HG02623 (cell line): ENCODE data around the gene BAIAP2.
"Not testable (repeated sequence)": the region's sequence is repeated elsewhere in the genome, so short reads cannot be mapped to it uniquely, and the experiment has no call there.

Experiments used
- ATAC-seq: cut with Tn5 transposase; IDR thresholded peaks from one replicate; pipeline ENCODE4 v1.9.1; 2021; ENCODE audit warnings: moderate library complexity; ENCODE audit not compliant: unreplicated experiment

BAIAP2 gene

DNA sequence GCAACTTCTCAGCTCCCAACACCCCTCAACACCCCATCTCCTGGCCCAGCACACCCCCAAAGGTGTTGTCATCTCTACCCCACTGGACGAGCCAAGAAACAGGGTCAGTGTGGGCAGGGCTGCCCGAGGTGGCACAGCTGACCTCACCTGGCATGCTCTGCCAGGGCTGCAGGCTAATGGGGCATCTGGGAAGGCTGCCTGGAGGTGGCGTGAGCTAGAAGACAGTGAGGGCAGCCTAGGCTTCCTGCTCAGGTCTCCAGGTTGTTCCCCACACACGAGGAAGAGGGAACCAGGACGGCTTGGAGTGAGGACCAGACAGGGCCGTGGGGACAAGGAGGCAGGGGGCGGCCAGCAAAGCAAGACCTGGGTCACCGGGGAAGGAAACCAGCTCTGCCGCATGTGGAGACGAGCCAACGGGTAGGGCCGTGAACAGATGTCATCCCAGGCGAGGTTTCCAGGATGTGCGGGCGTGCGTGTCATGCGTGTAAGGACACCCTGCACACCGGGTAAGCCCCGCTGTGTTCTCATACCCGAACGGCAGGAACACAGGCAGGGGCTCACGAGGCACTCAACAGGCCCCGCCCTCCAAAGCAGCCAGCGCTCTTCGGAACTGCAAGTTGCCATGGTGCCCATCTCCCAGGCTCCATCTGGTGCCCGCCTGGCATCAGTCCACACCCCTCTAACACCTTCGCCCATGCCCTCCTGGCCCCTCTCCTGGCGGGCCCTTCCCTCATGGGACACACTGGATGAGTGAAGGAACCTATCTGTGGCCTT lies 100.7 kb downstream of the BAIAP2 start:
- no peak for ATAC-seq

DNA sequence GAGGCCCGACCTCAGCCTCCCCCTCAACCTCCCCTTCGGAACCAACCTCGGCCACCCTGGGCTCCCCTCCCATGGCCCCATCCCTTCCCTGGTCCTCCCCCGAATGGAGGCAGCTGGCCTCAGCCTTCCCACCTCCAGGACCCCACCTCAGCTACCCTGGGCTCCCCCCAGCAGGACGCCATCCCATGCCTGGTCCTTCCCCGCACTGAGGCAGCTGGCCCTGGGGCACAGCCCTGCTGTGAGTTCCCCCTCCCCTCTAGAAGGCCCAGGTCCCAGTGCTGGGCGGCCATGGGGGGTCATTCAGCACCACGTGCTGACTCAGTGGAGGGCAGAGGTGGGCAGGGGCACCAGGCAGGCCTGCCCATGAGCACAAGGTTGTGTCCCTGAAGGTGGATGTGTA lies 101.4 kb downstream of the BAIAP2 start:
- no peak for ATAC-seq

DNA sequence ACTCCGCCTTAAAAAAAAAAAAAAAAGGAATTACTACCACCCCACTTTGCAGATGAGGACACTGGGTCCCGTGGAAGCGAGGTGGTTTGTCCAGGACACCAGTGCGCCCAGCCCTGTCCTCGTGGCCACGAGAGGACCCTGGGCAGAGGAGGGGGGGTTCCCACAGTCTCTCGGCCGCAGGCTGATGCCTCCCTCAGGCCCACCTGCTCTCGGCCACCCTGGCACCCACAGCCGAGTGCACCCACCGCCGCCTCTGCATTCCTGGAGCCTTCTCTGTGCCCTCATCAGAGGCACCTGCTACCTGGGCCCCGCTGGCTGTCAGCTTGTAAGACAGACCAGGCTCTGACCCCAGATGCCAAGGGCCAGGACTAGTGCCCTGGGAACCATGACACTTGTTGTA lies 102.3 kb downstream of the BAIAP2 start:
- no peak for ATAC-seq

GRCh38 chr17:81138083-81138482 lies 103.1 kb downstream of the BAIAP2 start:
- no peak for ATAC-seq

DNA sequence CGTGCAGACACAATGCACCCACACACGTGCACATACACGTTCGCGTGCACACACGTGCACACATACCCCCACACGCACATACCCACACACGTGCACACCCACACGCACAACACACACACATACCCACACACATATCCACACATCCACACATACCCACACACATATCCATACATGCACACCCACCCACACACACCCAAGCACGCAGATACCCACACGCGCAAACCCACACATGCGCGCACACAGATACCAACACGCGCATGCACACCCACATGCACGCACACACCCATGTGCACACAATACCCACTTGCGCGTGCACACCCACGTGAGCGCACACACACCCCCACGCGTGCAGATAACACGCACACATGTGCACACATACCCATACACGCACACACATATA lies 103.5 kb downstream of the BAIAP2 start:
- no peak for ATAC-seq

DNA sequence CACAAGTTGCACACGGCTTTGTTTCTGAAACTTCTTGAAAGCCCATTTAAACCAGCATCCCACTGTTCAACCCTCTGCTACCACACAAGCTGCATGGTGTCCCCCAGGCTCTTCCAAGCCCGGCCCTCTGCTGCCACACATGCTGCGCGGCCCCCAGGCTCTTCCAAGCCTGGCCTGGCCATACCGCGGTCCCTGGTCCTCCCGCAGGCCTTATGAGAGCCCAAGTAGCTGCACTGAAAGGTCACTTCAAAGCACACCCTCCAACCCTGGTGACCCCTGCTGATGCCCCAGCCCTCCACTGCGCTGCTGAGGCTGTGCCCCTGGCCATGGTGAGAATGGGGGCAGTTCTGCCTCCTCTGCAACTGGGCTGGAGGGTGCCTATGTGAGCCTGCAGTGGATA lies 104.5 kb downstream of the BAIAP2 start:
- ATAC-seq = no peak

DNA sequence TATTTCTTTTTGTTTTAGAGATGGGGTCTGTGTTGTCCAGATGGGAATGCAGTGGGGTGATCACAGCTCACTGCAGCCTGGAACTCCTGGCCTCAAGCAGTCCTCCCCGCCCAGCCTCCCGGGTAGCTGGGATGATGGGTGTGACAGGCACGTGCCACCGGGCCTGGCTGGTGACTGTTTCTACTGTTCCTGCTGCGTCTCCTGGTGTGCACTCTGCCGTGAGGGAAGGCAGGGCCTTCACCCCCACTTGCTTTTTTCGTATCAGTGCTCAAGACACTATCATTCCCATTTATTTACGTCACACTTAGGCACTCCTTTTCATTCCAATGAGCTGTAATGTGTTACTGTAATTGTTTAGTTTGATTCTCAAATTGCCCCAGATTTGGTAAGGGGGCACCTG lies 105.1 kb downstream of the BAIAP2 start:
- ATAC-seq = no peak

DNA sequence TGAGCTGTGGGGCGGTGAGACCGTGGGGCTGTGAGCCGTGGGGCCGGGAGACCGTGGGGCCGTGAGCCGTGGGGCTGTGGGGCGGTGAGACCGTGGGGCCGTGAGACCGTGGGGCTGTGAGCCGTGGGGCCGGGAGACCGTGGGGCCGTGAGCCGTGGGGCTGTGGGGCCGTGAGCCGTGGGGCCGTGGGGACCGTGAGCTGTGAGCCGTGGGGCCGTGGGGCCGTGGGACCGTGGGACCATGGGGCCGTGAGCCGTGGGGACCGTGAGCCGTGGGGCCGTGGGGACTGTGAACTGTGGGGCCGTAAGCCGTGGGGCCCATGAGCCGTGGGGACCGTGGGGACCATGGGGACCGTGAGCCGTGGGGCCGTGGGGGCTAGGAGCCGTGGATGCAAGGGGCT lies 105.7 kb downstream of the BAIAP2 start:
- ATAC-seq = no peak

- ATAC-seq = no peak
Measured at GRCh38 chr17:81142301-81143199, 107.6 kb downstream of the BAIAP2 start.

DNA sequence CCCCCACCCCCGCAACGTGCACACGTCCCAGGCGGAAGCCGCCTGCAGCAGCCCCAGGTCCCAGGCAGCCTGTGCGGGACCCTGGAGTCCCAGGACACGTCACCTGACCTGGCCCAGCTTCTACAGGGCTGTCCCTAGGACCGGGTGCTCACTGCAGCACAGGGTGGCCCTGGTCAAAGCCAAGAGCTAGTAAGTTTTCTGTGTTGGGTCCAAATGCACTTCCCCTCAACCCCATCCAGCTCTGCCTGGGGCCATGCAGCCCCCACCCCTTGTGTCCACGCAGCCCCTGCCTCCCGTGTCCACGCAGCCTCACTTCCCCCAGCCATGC lies 108.2 kb downstream of the BAIAP2 start:
- no peak for ATAC-seq

- no peak for ATAC-seq
Measured at GRCh38 chr17:81143717-81144422, 108.9 kb downstream of the BAIAP2 start.

DNA sequence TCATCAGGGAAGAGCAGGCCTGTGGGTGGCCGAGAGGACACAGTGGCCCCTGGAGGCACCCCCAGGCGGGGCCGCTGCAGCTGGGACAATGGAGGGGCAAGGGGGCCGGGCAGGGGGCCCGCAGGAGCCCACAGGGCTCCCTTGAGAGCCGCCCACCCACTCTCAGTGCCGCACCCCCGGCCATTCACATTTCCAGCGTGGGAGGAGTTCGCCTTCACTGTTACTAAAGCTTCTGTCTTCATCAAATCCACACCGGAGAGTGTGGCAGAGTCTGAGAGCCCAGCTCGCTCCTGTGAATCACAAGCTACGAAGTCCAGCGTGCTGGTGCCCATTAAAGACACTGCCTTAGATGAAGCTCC lies 109.5 kb downstream of the BAIAP2 start:
- no peak for ATAC-seq

- not testable (repeated sequence) for ATAC-seq
Measured at GRCh38 chr17:81146208-81146607, 111.3 kb downstream of the BAIAP2 start.

DNA sequence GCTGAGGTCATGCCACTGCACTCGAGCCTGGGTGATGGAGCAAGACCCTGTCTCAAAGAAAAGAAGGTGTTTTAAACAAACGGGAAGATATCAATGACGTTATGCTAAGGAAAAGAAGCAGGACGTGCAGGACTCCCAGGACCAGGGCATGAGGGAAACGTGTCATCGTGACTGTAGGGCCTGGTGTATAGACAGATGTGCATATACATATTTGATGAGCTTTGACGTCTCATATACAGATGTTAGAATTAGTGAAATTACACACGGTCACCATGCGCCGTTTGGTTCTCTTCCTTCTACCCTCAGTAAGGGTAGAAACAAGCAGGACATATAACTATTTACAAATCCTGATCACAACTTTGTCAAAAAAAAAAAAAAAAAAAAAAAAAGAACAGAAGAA lies 112.8 kb downstream of the BAIAP2 start:
- no peak for ATAC-seq

DNA sequence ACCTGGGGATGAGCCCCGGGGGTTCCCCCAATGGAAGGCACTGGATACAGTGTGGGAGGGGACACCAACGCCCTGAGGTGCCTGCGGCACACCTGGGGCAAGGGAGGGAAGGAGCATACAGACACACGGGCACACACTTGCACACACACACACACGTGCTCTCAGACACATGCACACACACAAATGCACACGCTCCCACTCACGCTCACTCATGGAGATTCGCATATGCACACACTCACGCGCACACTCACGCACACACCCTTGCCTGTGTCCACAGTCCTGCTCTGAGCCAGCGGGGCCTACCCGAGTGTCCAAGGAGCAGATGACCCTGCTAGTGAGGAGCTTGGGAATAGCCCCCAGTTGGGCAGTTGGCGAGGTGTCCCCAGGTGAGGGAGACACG lies 113.6 kb downstream of the BAIAP2 start:
- ATAC-seq = no peak

- no peak for ATAC-seq
Measured at GRCh38 chr17:81148986-81149533, 114.1 kb downstream of the BAIAP2 start.

- no peak for ATAC-seq
Measured at GRCh38 chr17:81150377-81151077, 115.6 kb downstream of the BAIAP2 start.

GRCh38 chr17:81151278-81151677 lies 116.3 kb downstream of the BAIAP2 start:
- ATAC-seq = no peak

- ATAC-seq = no peak
Measured at GRCh38 chr17:81152288-81152828, 117.4 kb downstream of the BAIAP2 start.

DNA sequence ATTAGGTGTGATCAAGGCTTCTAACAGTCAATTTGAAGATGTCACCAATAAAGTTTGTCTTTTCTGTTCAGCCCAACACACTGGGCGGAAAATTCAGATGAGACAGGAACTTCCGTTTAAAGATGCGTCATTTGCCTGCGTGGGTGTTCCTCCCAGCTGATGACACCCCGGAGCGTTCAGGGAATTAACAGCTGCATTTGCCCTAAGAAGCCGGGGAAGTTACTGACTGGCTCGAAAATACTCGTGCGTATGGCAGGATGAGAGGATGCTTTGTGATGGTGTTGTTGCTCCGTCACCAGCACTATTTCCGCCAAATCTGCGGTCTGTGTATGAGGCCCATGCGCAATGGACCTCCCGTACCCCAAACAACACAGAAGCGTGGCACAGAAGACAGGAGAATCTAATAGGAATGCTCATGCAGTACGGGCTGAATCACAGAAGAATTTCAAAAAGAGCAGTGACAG lies 118.4 kb downstream of the BAIAP2 start:
- no peak for ATAC-seq
